ENCODE data around the gene ART3. TPM values are rescaled to one million over a fixed set of nuclear protein-coding genes. Genes with fewer than 3 reads are reported as not detected.

Gene ART3
- total and polyA plus RNA-seq, 9 of the 15 experiments (the other 6 are each of a cell fraction or from before 2014, with no cell fraction given): 0.69 to 1.4 (median 1.1) TPM; not detected in 1

GRCh38 chr4:76087007-76087769 is 12.7 kb downstream of the ART3 start:
- Histone ChIP-seq H3K9me1 (ENCODE audit: control insufficient read depth, insufficient read depth, low read length) (no peaks in the 10 kb centered on the region), H4K20me1 (replicated peaks; ENCODE audit: control insufficient read depth, insufficient read depth, low read length) (no peaks in the 10 kb centered on the region), H3K4me1 (replicated peaks in 1 of 2; ENCODE audit: control insufficient read depth in 2 of 2, insufficient read depth in 2 of 2, low read length in 2 of 2) (peaks cover 0 to 15% of the 10 kb centered on the region in 2 experiments; a peak in 4 of 5 replicates), H3K36me3 (ENCODE audit: control insufficient read depth, insufficient read depth, low read length) (no peaks in the 10 kb centered on the region), H3K27ac (ENCODE audit: extremely low read depth, low read depth, low read length) (peak overlapping the region; percentile 41; the same call in 1 of the 3 replicates), H3K4me3 (no peak overlapping the region), H3K4me2 (ENCODE audit: insufficient read depth, low read length) (peak overlapping the region; percentile 24; the same call in 1 of the 2 replicates), H2AFZ (ENCODE audit: low read depth, low read length) (peak overlapping the region; percentile 96), H3K27me3 (ENCODE audit: control insufficient read depth in 2 of 2, insufficient read depth in 2 of 2, low read length in 2 of 2) (no peaks in the 10 kb centered on the region), H3K79me2 (ENCODE audit: control insufficient read depth, insufficient read depth, low read length) (no peaks in the 10 kb centered on the region), H3K9ac (ENCODE audit: insufficient read depth in 1 of 2, low read depth in 2 of 2, low read length in 2 of 2) (0 out of 4 replicates have a peak overlapping the region, but pooled peaks of 1 of the 2 experiments have one; percentile 12), H3K9me3 (replicated peaks; ENCODE audit: control insufficient read depth, insufficient read depth, low read depth, low read length) (no peaks in the 10 kb centered on the region)
- ChIA-PET CTCF (ENCODE audit: low intra/inter-chr PET ratio) (interaction anchor here (1.0 kb wide), 1 partner anchor 191 kb away, joined by 4 read pairs; no protein-coding TSS in a partner anchor), POLR2A (interaction anchor here (0.8 to 1.5 kb wide), 2 partner anchors 9 to 11 kb away, joined by 3 to 4 read pairs; no protein-coding TSS in a partner anchor)
- in situ Hi-C loops (cut with MboI) (loop anchor here (5.0 kb wide), 1 partner anchor 180 kb away; no protein-coding TSS in a partner anchor), intact Hi-C loops (cut with micrococcal nuclease) (loop anchor here (1.0 to 2.0 kb wide), 2 partner anchors 20 to 92 kb away; no protein-coding TSS in a partner anchor)
- ATAC-seq (peak; percentile 92), FAIRE-seq (peak; percentile 87), DNase-seq (ENCODE audit: extremely low read depth in 1 of 4, low spot score in 3 of 4) (peak; percentile 55 to 84 (median 66))
- WGBS (ENCODE audit: insufficient coverage, low coverage, missing lambda C conversion rate): 14% methylated on average over 13 of the region's 13 CpGs
- no TSS peak for BruUV-seq (replicated peaks)
- TF ChIP-seq YBX1 (IDR thresholded peaks at IDR 0.05) (no peak), CHCHD3 (CRISPR knock-in tag; IDR thresholded peaks at IDR 0.05) (no peak), BRD9 (IDR thresholded peaks at IDR 0.05; ENCODE audit: low read depth, partially characterized antibody) (no peak), CREB5 (CRISPR knock-in tag; IDR thresholded peaks at IDR 0.05) (no peak), MED1 (CRISPR knock-in tag; IDR thresholded peaks at IDR 0.05; ENCODE audit: borderline replicate concordance) (no peak), RFX5 (IDR thresholded peaks at IDR 0.05; ENCODE audit: low read depth, low read length) (no peak), FOSL1 (tag; conservative IDR thresholded peaks at IDR 0.05) (0 out of 2 replicates have a peak, but pooled peaks have one; percentile 16), ZNF77 (CRISPR knock-in tag; IDR thresholded peaks at IDR 0.05) (no peak), MNT (conservative IDR thresholded peaks at IDR 0.05) (peak; percentile 95 to 96), MBD2 (IDR thresholded peaks at IDR 0.05; ENCODE audit: borderline replicate concordance, low read depth) (no peak), SLC30A9 (CRISPR knock-in tag; IDR thresholded peaks at IDR 0.05) (no peak), NFXL1 (CRISPR knock-in tag; IDR thresholded peaks at IDR 0.05) (no peak), MCM7 (IDR thresholded peaks at IDR 0.05) (no peak), ELK1 (CRISPR knock-in tag; IDR thresholded peaks at IDR 0.05) (no peak), NCOR1 (IDR thresholded peaks at IDR 0.05) (peak; percentile 28; the same call in 1 of the 2 replicates), HOMEZ (CRISPR knock-in tag; IDR thresholded peaks at IDR 0.05) (no peak)
